ENCODE results near the gene HADHB.
"Not testable (repeated sequence)": the region's sequence is repeated elsewhere in the genome, so short reads cannot be mapped to it uniquely, and the experiment has no call there.

HADHB gene

GRCh38 chr2:26297061-26297460 lies 52.3 kb downstream of the HADHB start:
- DNase-seq (ENCODE audit: low spot score) = peak; percentile 20

GRCh38 chr2:26298286-26298637 lies 53.5 kb downstream of the HADHB start:
- peak; percentile 54 for DNase-seq (ENCODE audit: low spot score)

- DNase-seq (ENCODE audit: low spot score) = peak; percentile 74
Measured at GRCh38 chr2:26298638-26299393, 54.1 kb downstream of the HADHB start.

- DNase-seq (ENCODE audit: low spot score) = peak; percentile 66
Measured at GRCh38 chr2:26299471-26300101, 54.8 kb downstream of the HADHB start.

GRCh38 chr2:26300234-26300925 lies 55.6 kb downstream of the HADHB start:
- DNase-seq (ENCODE audit: low spot score) = peak; percentile 64

GRCh38 chr2:26302846-26303245 lies 58.1 kb downstream of the HADHB start:
- no peak for DNase-seq (ENCODE audit: low spot score)

GRCh38 chr2:26305094-26305493 lies 60.4 kb downstream of the HADHB start:
- not testable (repeated sequence) for DNase-seq (ENCODE audit: low spot score)

GRCh38 chr2:26305540-26305939 lies 60.8 kb downstream of the HADHB start:
- DNase-seq (ENCODE audit: low spot score) = no peak

GRCh38 chr2:26309921-26310320 lies 65.2 kb downstream of the HADHB start:
- DNase-seq (ENCODE audit: low spot score) = peak; percentile 42

- DNase-seq (ENCODE audit: low spot score) = peak; percentile 36
Measured at GRCh38 chr2:26312471-26312870, 67.7 kb downstream of the HADHB start.

- no peak for DNase-seq (ENCODE audit: low spot score)
Measured at GRCh38 chr2:26313446-26313845, 68.7 kb downstream of the HADHB start.

- DNase-seq (ENCODE audit: low spot score) = no peak
Measured at GRCh38 chr2:26314243-26314642, 69.5 kb downstream of the HADHB start.

GRCh38 chr2:26316041-26316440 lies 71.3 kb downstream of the HADHB start:
- no peak for DNase-seq (ENCODE audit: low spot score)

- DNase-seq (ENCODE audit: low spot score) = no peak
Measured at GRCh38 chr2:26316845-26317244, 72.1 kb downstream of the HADHB start.

- DNase-seq (ENCODE audit: low spot score) = no peak
Measured at GRCh38 chr2:26317377-26318105, 72.8 kb downstream of the HADHB start.

GRCh38 chr2:26318950-26319349 lies 74.2 kb downstream of the HADHB start:
- DNase-seq (ENCODE audit: low spot score) = no peak

GRCh38 chr2:26324479-26324878 lies 79.7 kb downstream of the HADHB start:
- not testable (repeated sequence) for DNase-seq (ENCODE audit: low spot score)

- DNase-seq (ENCODE audit: low spot score) = no peak
Measured at GRCh38 chr2:26324903-26325302, 80.2 kb downstream of the HADHB start.

GRCh38 chr2:26325851-26326250 lies 81.1 kb downstream of the HADHB start:
- no peak for DNase-seq (ENCODE audit: low spot score)

GRCh38 chr2:26326514-26326913 lies 81.8 kb downstream of the HADHB start:
- no peak for DNase-seq (ENCODE audit: low spot score)

- no peak for DNase-seq (ENCODE audit: low spot score)
Measured at GRCh38 chr2:26327291-26328272, 82.8 kb downstream of the HADHB start.

Measured in left forelimb (tissue), 1 donor.